ENCODE data around the gene SKAP2.

SKAP2 gene

GRCh38 chr7:26899519-26899918, 35.1 kb upstream of the SKAP2 start:
- TF ChIP-seq, protein P1, sequence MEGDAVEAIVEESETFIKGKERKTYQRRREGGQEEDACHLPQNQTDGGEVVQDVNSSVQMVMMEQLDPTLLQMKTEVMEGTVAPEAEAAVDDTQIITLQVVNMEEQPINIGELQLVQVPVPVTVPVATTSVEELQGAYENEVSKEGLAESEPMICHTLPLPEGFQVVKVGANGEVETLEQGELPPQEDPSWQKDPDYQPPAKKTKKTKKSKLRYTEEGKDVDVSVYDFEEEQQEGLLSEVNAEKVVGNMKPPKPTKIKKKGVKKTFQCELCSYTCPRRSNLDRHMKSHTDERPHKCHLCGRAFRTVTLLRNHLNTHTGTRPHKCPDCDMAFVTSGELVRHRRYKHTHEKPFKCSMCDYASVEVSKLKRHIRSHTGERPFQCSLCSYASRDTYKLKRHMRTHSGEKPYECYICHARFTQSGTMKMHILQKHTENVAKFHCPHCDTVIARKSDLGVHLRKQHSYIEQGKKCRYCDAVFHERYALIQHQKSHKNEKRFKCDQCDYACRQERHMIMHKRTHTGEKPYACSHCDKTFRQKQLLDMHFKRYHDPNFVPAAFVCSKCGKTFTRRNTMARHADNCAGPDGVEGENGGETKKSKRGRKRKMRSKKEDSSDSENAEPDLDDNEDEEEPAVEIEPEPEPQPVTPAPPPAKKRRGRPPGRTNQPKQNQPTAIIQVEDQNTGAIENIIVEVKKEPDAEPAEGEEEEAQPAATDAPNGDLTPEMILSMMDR (IDR thresholded peaks at IDR 0.05; ENCODE audit: insufficient read depth, low read length, poor library complexity, severe bottlenecking), result no peak
- Histone ChIP-seq H3K36me3 (ENCODE audit: control insufficient read depth, insufficient read depth, low read length) (no peaks in the 10 kb centered on the region), H3K4me3 (replicated peaks; ENCODE audit: low read depth, low read length) (no peak overlapping the region), H3K27me3 (replicated peaks; ENCODE audit: control insufficient read depth, insufficient read depth, low read length) (no peaks in the 10 kb centered on the region)
- DNase-seq (ENCODE audit: extremely low read depth, insufficient read length), result no peak

GRCh38 chr7:26898891-26899290, 34.5 kb upstream of the SKAP2 start:
- no peak overlapping the region for H3K4me3 ChIP-seq (replicated peaks; ENCODE audit: low read depth, low read length)
- TF ChIP-seq, protein P1 (IDR thresholded peaks at IDR 0.05; ENCODE audit: insufficient read depth, low read length, poor library complexity, severe bottlenecking), result no peak
- no peak for DNase-seq (ENCODE audit: extremely low read depth, insufficient read length)
- no peaks in the 10 kb centered on the region for H3K36me3 ChIP-seq (ENCODE audit: control insufficient read depth, insufficient read depth, low read length)
- H3K27me3 ChIP-seq (replicated peaks; ENCODE audit: control insufficient read depth, insufficient read depth, low read length), result no peaks in the 10 kb centered on the region

- Histone ChIP-seq H3K27me3 (replicated peaks; ENCODE audit: control insufficient read depth, insufficient read depth, low read length) (no peaks in the 10 kb centered on the region), H3K36me3 (ENCODE audit: control insufficient read depth, insufficient read depth, low read length) (no peaks in the 10 kb centered on the region), H3K4me3 (replicated peaks; ENCODE audit: low read depth, low read length) (no peak overlapping the region)
- DNase-seq (ENCODE audit: extremely low read depth, insufficient read length), result no peak
- TF ChIP-seq, protein P1 (IDR thresholded peaks at IDR 0.05; ENCODE audit: insufficient read depth, low read length, poor library complexity, severe bottlenecking), result no peak
Measured at GRCh38 chr7:26897928-26898327, 33.5 kb upstream of the SKAP2 start.

- DNase-seq (ENCODE audit: extremely low read depth, insufficient read length), result peak; percentile 22
- TF ChIP-seq, protein P1 (IDR thresholded peaks at IDR 0.05; ENCODE audit: insufficient read depth, low read length, poor library complexity, severe bottlenecking), result no peak
- H3K27me3 ChIP-seq (replicated peaks; ENCODE audit: control insufficient read depth, insufficient read depth, low read length), result no peaks in the 10 kb centered on the region
- H3K36me3 ChIP-seq (ENCODE audit: control insufficient read depth, insufficient read depth, low read length), result no peaks in the 10 kb centered on the region
- H3K4me3 ChIP-seq (replicated peaks; ENCODE audit: low read depth, low read length), result no peak overlapping the region
Measured at GRCh38 chr7:26891400-26892350, 27.3 kb upstream of the SKAP2 start.

- Histone ChIP-seq H3K36me3 (ENCODE audit: control insufficient read depth, insufficient read depth, low read length) (no peaks in the 10 kb centered on the region), H3K27me3 (replicated peaks; ENCODE audit: control insufficient read depth, insufficient read depth, low read length) (no peaks in the 10 kb centered on the region), H3K4me3 (replicated peaks; ENCODE audit: low read depth, low read length) (no peak overlapping the region)
- TF ChIP-seq, protein P1 (IDR thresholded peaks at IDR 0.05; ENCODE audit: insufficient read depth, low read length, poor library complexity, severe bottlenecking), result no peak
- no peak for DNase-seq (ENCODE audit: extremely low read depth, insufficient read length)
Measured at GRCh38 chr7:26880852-26881251, 16.5 kb upstream of the SKAP2 start.
